Natural killer cell (primary cell): Measurements from ENCODE around the gene RESP18. TPM values are rescaled to one million over a fixed set of nuclear protein-coding genes. Genes with fewer than 3 reads are reported as not detected.

Experiments
- ATAC-seq, 3 donors: fragments of 150-1000 bp in 2 of 3; fragments of 200-7000 bp in 1 of 3; cut with Tn5 transposase; 1 replicate in 1 of 3; 2 replicates in 2 of 3; pipeline ENCODE4 v1.10.0; 2021; ENCODE audit warnings: mild to moderate bottlenecking in 2 of 3, moderate library complexity in 2 of 3
- DNase-seq, 2 donors: peaks; one replicate each; pipeline versions ENCODE4 v3.0.0 to v3.0.0-alpha.2; 2013 to 2021; ENCODE audit warnings: mixed read lengths in 1 of 2
- H3K27ac ChIP-seq: one replicate; pipeline ENCODE4 v1.5.1; 2013; ENCODE audit warnings: mild to moderate bottlenecking, low read length
- H3K27me3 ChIP-seq: one replicate; pipeline ENCODE4 v1.6.1; 2013; ENCODE audit warnings: low read length; ENCODE audit not compliant: control insufficient read depth, insufficient read depth
- H3K36me3 ChIP-seq: one replicate; pipeline ENCODE4 v1.6.1; 2013; ENCODE audit warnings: low read length; ENCODE audit not compliant: control insufficient read depth, insufficient read depth
- H3K4me1 ChIP-seq: one replicate; pipeline ENCODE4 v1.6.1; 2013; ENCODE audit warnings: low read length; ENCODE audit not compliant: control insufficient read depth, insufficient read depth
- H3K4me3 ChIP-seq: one replicate; pipeline ENCODE4 v1.5.1; 2013; ENCODE audit warnings: low read length
- H3K9me3 ChIP-seq: one replicate; pipeline ENCODE4 v1.6.1; 2013; ENCODE audit warnings: low read length; ENCODE audit not compliant: control insufficient read depth, insufficient read depth
- H3K27ac Mint-ChIP-seq, 2 donors: one replicate each; pipeline ENCODE4 v1.8.0; 2022; ENCODE audit warnings: mild to moderate bottlenecking in 2 of 2, mixed read lengths in 2 of 2, moderate library complexity in 1 of 2
- H3K27me3 Mint-ChIP-seq, 2 donors: one replicate each; pipeline ENCODE4 v1.8.0; 2022; ENCODE audit warnings: low read depth in 2 of 2, mixed read lengths in 2 of 2
- H3K36me3 Mint-ChIP-seq: one replicate; pipeline ENCODE4 v1.8.0; 2022; ENCODE audit warnings: mixed read lengths
- H3K4me1 Mint-ChIP-seq, 2 donors: one replicate each; pipeline ENCODE4 v1.8.0; 2022; ENCODE audit warnings: mixed read lengths in 2 of 2
- H3K4me3 Mint-ChIP-seq: one replicate; pipeline ENCODE4 v1.8.0; 2022; ENCODE audit warnings: mild to moderate bottlenecking, moderate library complexity, mixed read lengths
- H3K9me3 Mint-ChIP-seq, 2 donors: one replicate each; pipeline ENCODE4 v1.8.0; 2022; ENCODE audit warnings: mixed read lengths in 2 of 2
- WGBS: methylation state at CpG from one replicate; pipeline ENCODE4 v1.1.7; 2013; ENCODE audit warnings: missing lambda C conversion rate; ENCODE audit not compliant: insufficient coverage; 5-methylcytosine and 5-hydroxymethylcytosine counted together
- intact Hi-C: fragments of 100-400 bp; cut with micrococcal nuclease; formaldehyde crosslinking; loops from one replicate; pipeline ENCODE4 v1.14.2; 2022
- total RNA-seq, 4 donors: library from RNA; stranded (reverse); fragments of 120-200 nt in 1 of 4; gene quantifications; one replicate each; pipeline versions ENCODE4 v1.2.3 to v1.2.4, GENCODE V29; 2013 to 2022
- TF ChIP-seq, protein P1 (sequence below): fragments of 200-600 bp; IDR thresholded peaks from one replicate; pipeline ENCODE4 v1.8.0; 2022; ENCODE audit warnings: antibody characterized with exemption

The RESP18 gene
- total RNA-seq, 3 donors from 2014 or later (not counting 1 experiment from before 2014, with no cell fraction given): not detected

DNA sequence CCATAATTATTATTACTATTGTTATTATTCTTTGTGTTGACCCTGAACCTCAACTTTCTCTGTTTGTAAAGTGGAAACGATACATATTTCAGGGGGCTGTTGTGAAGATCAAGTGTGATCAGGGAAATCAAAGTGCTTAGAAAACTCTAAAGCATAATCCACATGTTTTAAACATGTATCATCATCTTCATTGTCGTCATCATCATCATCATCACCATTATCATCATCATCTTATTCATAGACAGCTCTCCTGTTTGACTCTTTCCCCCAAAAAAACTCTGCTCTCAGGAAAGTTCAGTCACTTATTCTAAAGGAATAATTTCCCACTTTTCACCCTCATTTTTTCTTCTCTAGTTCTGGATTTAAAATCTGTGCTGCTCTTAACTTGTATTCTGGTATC lies 28.3 kb downstream of the RESP18 start:
- H3K4me1 Mint-ChIP-seq: no peaks in the 10 kb centered on the region
- no peak overlapping the region for H3K4me3 Mint-ChIP-seq
- WGBS: 46% methylated on average over 2 of the region's 2 CpGs

DNA sequence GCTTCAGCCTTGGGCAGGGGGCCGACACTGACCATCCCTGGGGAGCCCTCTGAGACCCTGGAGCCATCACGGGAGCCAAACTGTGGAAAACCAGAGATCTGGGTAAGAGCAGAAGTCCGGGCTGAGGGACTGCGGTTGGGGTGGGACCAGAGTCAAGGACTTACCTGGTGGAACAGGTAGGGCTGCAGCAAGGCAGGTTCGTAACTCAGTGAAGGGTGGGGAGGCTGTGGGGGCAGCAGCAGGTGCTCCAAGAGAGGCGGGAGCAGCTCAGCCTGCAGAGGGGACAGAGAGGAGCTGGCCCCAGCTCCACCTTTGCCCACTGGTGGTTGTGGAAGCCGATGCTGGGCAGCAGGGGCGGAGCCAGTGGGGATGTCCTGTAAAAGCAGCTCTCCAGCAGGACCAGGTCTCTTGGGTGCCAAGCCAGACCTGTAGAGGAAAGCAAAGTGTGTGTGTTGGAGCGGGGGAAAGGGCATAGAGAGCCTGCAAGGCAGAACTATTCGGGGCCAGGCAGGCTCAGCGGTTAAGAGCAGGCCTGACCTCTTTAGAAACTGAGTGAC lies 30.1 kb downstream of the RESP18 start:
- Histone ChIP-seq H3K27ac (no peak overlapping the region), H3K4me1 (peaks cover 4% of the 10 kb centered on the region), H3K36me3 (no peaks in the 10 kb centered on the region), H3K4me3 (no peak overlapping the region), H3K9me3 (no peaks in the 10 kb centered on the region), H3K27me3 (peaks cover 14% of the 10 kb centered on the region)
- no peak overlapping the region for H3K27ac Mint-ChIP-seq
- intact Hi-C loops: no loop called here
- no peaks in the 10 kb centered on the region for H3K9me3 Mint-ChIP-seq
- ATAC-seq (no peak), DNase-seq (no peak)
- 74% methylated on average over 11 of the region's 11 CpGs for WGBS
- H3K4me1 Mint-ChIP-seq: no peaks in the 10 kb centered on the region
- H3K27me3 Mint-ChIP-seq: peaks cover 31 to 44% of the 10 kb centered on the region in 2 donors
- no peak overlapping the region for H3K4me3 Mint-ChIP-seq
- H3K36me3 Mint-ChIP-seq: no peaks in the 10 kb centered on the region
- TF ChIP-seq, protein P1, sequence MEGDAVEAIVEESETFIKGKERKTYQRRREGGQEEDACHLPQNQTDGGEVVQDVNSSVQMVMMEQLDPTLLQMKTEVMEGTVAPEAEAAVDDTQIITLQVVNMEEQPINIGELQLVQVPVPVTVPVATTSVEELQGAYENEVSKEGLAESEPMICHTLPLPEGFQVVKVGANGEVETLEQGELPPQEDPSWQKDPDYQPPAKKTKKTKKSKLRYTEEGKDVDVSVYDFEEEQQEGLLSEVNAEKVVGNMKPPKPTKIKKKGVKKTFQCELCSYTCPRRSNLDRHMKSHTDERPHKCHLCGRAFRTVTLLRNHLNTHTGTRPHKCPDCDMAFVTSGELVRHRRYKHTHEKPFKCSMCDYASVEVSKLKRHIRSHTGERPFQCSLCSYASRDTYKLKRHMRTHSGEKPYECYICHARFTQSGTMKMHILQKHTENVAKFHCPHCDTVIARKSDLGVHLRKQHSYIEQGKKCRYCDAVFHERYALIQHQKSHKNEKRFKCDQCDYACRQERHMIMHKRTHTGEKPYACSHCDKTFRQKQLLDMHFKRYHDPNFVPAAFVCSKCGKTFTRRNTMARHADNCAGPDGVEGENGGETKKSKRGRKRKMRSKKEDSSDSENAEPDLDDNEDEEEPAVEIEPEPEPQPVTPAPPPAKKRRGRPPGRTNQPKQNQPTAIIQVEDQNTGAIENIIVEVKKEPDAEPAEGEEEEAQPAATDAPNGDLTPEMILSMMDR: no peak

More for the DNA sequence above, 28.3 kb downstream of the RESP18 start:
- TF ChIP-seq, protein P1: no peak
- no peak overlapping the region for H3K27ac ChIP-seq
- no peak for ATAC-seq
- intact Hi-C loops: no loop called here
- peaks cover 6% of the 10 kb centered on the region for H3K4me1 ChIP-seq
- H3K27me3 ChIP-seq: peaks cover 24% of the 10 kb centered on the region
- H3K27ac Mint-ChIP-seq: no peak overlapping the region
- H3K9me3 Mint-ChIP-seq: no peaks in the 10 kb centered on the region
- no peaks in the 10 kb centered on the region for H3K36me3 Mint-ChIP-seq
- H3K4me3 ChIP-seq: no peak overlapping the region
- no peak for DNase-seq
- peaks cover 35 to 49% of the 10 kb centered on the region in 2 donors for H3K27me3 Mint-ChIP-seq
- no peaks in the 10 kb centered on the region for H3K36me3 ChIP-seq
- H3K9me3 ChIP-seq: no peaks in the 10 kb centered on the region

GRCh38 chr2:219300022-219300421 lies 32.5 kb downstream of the RESP18 start:
- WGBS: 78% methylated on average over 5 of the region's 5 CpGs
- TF ChIP-seq, protein P1: no peak
- Histone ChIP-seq H3K27ac (no peak overlapping the region), H3K9me3 (no peaks in the 10 kb centered on the region), H3K4me1 (peaks cover 8% of the 10 kb centered on the region), H3K36me3 (no peaks in the 10 kb centered on the region), H3K4me3 (no peak overlapping the region), H3K27me3 (peaks cover 12% of the 10 kb centered on the region)
- ATAC-seq (no peak), DNase-seq (no peak)
- intact Hi-C loops: no loop called here
- Mint-ChIP-seq H3K27me3 (peaks cover 22 to 24% of the 10 kb centered on the region in 2 donors), H3K4me3 (no peak overlapping the region), H3K27ac (no peak overlapping the region), H3K9me3 (no peaks in the 10 kb centered on the region), H3K36me3 (no peaks in the 10 kb centered on the region), H3K4me1 (peaks cover 0 to 3% of the 10 kb centered on the region in 2 donors)

DNA sequence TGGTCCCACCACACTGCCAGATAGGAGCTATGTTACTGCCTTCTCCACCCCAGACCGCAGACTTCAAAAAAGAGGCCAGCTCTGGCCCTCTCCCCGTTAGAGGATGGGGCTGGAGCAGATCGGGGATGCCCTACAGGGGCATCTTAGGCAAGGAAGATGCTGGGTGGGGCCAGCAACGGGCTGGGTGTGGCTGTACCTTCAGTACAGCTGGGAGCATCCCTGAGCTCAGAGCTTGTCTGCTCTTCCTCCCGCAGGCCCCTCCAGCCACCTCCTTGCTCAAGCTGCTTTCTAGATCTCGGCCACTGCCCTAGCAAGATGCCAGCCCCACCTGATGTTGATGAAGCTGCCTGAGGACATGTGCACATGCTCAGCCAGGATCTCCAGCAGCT lies 33.2 kb downstream of the RESP18 start:
- Histone ChIP-seq H3K9me3 (no peaks in the 10 kb centered on the region), H3K27me3 (peaks cover 12% of the 10 kb centered on the region), H3K4me3 (no peak overlapping the region), H3K4me1 (peaks cover 12% of the 10 kb centered on the region), H3K36me3 (no peaks in the 10 kb centered on the region), H3K27ac (no peak overlapping the region)
- Mint-ChIP-seq H3K4me1 (peaks cover 2 to 7% of the 10 kb centered on the region in 2 donors), H3K4me3 (no peak overlapping the region), H3K27ac (no peak overlapping the region), H3K27me3 (peaks cover 16 to 19% of the 10 kb centered on the region in 2 donors), H3K9me3 (no peaks in the 10 kb centered on the region), H3K36me3 (no peaks in the 10 kb centered on the region)
- TF ChIP-seq, protein P1: no peak
- DNase-seq (peak in 1 of 2 donors; percentile 15), ATAC-seq (no peak)
- WGBS: 82% methylated on average over 6 of the region's 6 CpGs
- intact Hi-C loops: no loop called here
